Glomerular visceral epithelial cell (primary cell): ENCODE data around the gene CDX4.
"Not testable (repeated sequence)": the region's sequence is repeated elsewhere in the genome, so short reads cannot be mapped to it uniquely, and the experiment has no call there.

Experiments
- DNase-seq: peaks from one replicate; pipeline ENCODE4 v3.0.0-alpha.2; 2016; ENCODE audit errors: extremely low spot score

CDX4 gene, protein sequence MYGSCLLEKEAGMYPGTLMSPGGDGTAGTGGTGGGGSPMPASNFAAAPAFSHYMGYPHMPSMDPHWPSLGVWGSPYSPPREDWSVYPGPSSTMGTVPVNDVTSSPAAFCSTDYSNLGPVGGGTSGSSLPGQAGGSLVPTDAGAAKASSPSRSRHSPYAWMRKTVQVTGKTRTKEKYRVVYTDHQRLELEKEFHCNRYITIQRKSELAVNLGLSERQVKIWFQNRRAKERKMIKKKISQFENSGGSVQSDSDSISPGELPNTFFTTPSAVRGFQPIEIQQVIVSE

DNA sequence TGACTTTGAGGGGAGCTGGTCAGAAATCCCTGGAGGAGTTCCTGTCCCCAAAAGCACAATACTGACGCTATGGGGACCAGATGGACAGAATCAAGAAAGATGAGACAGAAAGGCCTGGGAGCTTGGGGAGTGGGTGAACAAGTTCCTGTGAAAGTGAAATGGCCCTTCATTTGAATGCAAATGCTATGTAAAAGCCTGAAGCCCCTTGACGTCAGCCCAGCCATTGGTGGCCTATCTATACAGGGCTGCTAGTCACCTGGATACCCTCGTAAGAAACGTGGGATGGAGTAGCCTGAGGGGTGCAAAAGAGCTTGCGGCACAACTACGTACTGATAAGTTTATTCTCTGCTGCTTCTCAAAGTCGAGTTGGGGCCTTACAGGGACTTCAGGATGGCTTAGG lies at the start of gene CDX4:
Gene CDX4, plus strand, starts transcription at position 223 of the 400 bp plus-strand sequence. CDS start 201 bp downstream, outside the sequence.
- DNase-seq, result no peak

- DNase-seq, result no peak
Observed at GRCh38 chrX:73398185-73398914, 48.5 kb upstream of the CDX4 start.

DNA sequence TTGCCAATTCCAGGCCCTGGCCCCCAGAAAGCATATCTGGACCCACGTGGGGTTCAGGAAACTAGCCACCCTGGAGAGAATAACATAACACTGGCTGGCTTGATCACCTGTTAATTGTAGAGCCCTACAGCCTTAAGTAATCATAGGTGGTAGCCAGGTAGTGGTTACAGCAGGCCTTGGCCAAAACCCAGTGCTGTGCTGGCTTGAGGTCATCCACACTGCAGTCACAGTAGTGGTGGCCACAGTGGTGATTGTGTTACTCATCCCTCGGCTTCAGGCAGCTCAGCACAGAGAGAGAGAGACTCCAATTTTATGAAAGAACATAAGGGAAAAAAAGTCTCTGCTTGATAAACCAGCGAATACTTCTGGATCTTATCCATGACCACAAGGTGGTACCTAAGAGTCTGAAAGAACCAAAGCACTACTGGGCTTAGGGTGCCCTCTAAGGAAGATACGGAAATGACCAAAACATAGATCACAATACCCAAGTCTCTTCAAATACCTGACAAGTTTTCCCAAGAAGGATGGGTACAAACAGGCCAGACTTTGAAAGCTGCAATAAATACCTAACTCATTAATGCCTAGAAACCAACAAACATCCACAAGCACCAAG lies 46.6 kb upstream of the CDX4 start:
- no peak for DNase-seq

GRCh38 chrX:73401591-73402266 lies 45.1 kb upstream of the CDX4 start:
- DNase-seq, result no peak

DNA sequence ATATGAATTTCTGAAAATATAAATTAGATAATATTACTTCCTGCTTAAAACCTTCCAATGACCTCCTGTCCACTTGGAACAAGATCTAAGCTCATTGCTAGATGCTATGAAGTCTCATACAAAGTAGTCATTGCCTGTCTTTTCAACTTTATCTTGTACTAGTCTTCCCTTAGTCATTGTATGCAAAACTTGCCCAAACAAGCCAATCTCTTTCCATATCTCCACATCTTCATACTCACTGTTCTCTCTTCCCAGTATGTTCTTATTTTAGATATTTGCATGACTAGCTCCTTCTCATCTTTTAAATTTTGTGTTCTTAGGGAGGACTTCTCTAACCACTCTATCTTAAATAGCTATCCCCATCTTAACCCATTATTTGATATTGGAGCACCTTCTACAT lies 33.9 kb upstream of the CDX4 start:
- DNase-seq, result no peak

DNA sequence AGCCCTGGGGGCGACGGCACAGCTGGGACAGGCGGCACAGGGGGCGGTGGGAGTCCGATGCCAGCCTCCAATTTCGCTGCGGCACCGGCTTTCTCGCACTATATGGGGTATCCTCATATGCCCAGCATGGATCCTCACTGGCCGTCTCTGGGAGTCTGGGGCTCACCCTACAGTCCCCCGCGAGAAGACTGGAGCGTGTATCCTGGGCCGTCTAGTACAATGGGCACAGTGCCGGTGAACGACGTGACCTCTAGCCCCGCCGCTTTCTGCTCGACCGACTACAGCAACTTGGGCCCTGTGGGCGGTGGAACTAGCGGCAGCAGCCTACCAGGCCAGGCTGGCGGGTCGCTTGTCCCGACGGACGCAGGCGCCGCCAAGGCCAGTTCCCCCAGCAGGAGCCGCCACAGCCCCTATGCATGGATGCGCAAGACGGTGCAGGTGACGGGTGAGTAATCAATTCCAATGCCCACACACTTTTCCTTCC lies 500 bp downstream of the CDX4 start:
- no peak for DNase-seq

DNA sequence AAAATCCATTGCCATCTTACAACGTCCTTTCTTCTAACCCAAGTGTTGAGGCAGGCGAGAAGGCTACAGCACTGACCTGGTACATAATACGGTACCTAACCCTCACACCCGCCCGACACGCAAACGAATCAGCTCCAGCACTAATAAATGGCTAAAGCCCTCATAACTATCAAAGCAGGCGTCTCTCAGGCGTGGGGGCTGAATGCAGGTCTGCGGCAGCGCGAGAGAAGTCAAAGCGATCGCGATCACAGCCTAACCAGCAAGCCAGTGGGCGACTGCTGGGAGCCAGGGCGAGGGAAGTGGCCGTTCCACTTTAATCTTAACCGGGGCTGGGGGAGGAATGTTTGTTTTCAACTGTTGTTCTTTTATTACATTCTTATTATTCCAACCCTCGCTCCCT lies 1.5 kb downstream of the CDX4 start:
- no peak for DNase-seq

- no peak for DNase-seq
Observed at GRCh38 chrX:73455171-73455570, 8.3 kb downstream of the CDX4 start.

DNA sequence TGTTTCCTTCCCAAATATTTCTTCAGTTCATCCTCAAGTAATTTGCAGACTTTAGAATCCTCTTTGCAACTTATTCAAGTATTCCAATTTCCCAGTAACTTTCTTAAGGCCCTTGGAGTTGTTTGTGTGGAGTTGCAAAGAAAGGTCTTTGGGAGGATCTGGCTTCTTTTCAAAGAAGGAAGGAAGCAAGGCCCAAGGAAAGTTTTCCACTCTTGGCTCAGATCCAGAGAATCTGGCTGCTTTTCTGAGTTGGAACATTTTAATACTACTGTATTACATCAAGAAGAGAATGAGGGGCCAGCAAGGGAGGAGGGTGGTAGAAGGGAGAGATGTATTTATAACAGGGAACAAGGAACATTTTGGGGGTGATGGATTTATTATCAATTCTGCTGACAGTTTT lies 10.5 kb downstream of the CDX4 start:
- DNase-seq, result no peak

- no peak for DNase-seq
Observed at GRCh38 chrX:73468376-73468775, 21.5 kb downstream of the CDX4 start.

GRCh38 chrX:73478961-73479360 lies 32.1 kb downstream of the CDX4 start:
- no peak for DNase-seq

DNA sequence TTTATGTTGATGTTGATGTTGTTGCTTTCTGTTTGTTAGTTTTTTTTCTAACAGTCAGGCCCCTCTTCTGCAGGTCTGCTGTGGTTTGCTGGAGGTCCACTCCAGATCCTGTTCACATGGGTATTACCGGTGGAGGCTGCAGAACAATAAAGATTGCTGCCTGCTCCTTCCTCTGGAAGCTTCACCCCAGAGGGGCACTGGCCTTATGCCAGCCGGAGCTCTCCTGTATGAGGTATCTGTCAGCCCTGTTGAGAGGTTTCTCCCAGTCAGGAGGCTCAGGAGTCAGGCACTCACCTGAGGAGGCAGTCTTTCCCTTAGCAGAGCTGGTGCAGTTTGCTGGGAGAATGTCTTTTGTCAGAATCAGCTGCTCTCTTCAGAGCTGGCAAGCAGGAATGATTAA lies 34.7 kb downstream of the CDX4 start:
- DNase-seq, result no peak

- DNase-seq, result no peak
Observed at GRCh38 chrX:73490661-73491060, 43.8 kb downstream of the CDX4 start.

DNA sequence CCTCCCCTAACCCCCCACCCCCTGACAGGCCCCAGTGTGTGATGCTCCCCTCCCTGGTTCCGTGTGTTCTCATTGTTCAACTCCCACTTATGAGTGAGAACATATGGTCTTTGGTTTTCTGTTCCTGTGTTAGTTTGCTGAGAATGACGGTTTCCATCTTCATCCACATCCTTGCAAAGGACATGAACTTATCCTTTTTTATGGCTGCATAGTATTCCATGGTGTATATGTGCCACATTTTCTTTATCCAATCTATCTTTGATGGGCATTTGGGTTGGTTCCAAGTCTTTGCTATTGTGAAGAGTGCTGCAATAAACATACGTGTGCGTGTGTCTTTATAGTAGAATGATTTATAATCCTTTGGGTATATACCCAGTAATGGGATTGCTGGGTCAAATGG lies 45.3 kb downstream of the CDX4 start:
- DNase-seq, result not testable (repeated sequence)
